ENCODE data around the gene ZNF705A. TPM values are rescaled to one million over a fixed set of nuclear protein-coding genes. Genes with fewer than 3 reads are reported as not detected.
A peak's percentile ranks its signal among the peaks of the same experiment; 100 is the strongest.
"Not testable (repeated sequence)": the region's sequence is repeated elsewhere in the genome, so short reads cannot be mapped to it uniquely, and the experiment has no call there.

Gene ZNF705A
- total and polyA plus RNA-seq, 2 experiments from 2014 or later, result not detected

DNA sequence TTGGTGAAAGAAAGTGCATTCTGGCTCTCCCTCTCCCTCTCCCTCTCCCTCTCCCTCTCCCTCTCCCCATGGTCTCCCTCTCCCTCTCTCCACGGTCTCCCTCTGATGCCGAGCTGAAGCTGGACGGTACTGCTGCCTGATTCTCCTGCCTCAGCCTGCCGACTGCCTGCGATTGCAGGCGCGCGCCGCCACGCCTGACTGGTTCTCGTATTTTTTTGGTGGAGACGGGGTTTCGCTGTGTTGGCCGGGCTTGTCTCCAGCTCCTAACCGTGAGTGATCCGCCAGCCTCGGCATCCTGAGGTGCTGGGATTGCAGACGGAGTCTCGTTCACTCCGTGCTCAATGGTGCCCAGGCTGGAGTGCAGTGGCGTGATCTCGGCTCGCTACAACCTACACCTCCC lies 26.5 kb downstream of the ZNF705A start:
- H3K4me2 ChIP-seq; H3K36me3 Mint-ChIP-seq (ENCODE audit: low read depth); H3K27me3 Mint-ChIP-seq (ENCODE audit: insufficient read depth, low read depth, poor library complexity); H3K79me2 ChIP-seq (replicated peaks; ENCODE audit: insufficient read depth); H3K4me1 ChIP-seq (ENCODE audit: insufficient read depth); H2AFZ ChIP-seq; H3K27ac ChIP-seq (ENCODE audit: low read depth); H3K9me2 ChIP-seq (ENCODE audit: insufficient read depth); H3K36me3 ChIP-seq (ENCODE audit: insufficient read depth); H3K4me1 Mint-ChIP-seq; DNase-seq (ENCODE audit: low spot score); H4K20me1 ChIP-seq (replicated peaks; ENCODE audit: insufficient read depth); H3K4me3 Mint-ChIP-seq; H3K4me3 ChIP-seq; H3F3A ChIP-seq (replicated peaks; ENCODE audit: low read depth); ATAC-seq; H3K27ac Mint-ChIP-seq; H3K27me3 ChIP-seq (ENCODE audit: insufficient read depth): not testable (repeated sequence)
- peaks cover 15% of the 10 kb centered on the region; the same call in 2 of the 3 replicates for H3K9me3 Mint-ChIP-seq

DNA sequence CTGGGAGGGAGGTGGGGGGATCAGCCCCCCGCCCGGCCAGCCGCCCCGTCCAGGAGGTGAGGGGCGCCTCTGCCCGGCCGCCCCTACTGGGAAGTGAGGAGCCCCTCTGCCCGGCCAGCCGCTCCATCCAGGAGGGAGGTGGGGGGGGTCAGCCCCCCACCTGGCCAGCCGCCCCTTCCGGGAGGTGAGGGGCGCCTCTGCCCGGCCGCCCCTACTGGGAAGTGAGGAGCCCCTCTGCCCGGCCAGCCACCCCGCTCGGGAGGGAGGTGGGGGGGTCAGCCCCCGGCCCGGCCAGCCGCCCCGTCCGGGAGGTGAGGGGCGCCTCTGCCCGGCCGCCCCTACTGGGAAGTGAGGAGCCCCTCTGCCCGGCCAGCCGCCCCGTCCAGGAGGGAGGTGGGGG lies 27.4 kb downstream of the ZNF705A start:
- H3K79me2 ChIP-seq (replicated peaks; ENCODE audit: insufficient read depth); H3K27me3 ChIP-seq (ENCODE audit: insufficient read depth); H3K27ac Mint-ChIP-seq; H3K4me1 ChIP-seq (ENCODE audit: insufficient read depth); H3K36me3 ChIP-seq (ENCODE audit: insufficient read depth); H2AFZ ChIP-seq; H3K4me3 Mint-ChIP-seq; H3K9me2 ChIP-seq (ENCODE audit: insufficient read depth); H3K27ac ChIP-seq (ENCODE audit: low read depth); H3K4me3 ChIP-seq; H4K20me1 ChIP-seq (replicated peaks; ENCODE audit: insufficient read depth); ATAC-seq; H3K27me3 Mint-ChIP-seq (ENCODE audit: insufficient read depth, low read depth, poor library complexity); DNase-seq (ENCODE audit: low spot score); H3K4me2 ChIP-seq; H3F3A ChIP-seq (replicated peaks; ENCODE audit: low read depth); H3K36me3 Mint-ChIP-seq (ENCODE audit: low read depth); H3K4me1 Mint-ChIP-seq: not testable (repeated sequence)
- peaks cover 15% of the 10 kb centered on the region; the same call in 2 of the 3 replicates for H3K9me3 Mint-ChIP-seq

DNA sequence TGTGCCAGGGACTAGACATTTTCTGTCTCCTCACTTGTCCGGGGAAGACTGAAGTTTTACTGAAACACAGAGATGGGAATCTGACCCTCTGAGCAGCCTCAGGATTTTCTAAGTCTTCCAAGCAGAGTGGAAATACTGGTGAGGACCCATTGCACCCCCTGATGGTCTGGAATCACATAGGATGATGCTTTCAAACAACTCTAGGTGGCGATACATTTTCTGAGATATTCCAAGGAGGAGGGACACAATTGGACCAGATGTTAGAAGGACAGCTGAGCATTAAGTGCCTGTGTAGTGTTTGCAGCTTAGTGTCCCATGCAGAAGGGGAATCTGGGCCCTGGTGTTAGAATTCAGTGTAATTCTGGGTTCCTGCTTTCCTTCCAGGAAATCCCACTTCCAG lies 31.3 kb downstream of the ZNF705A start:
- H4K20me1 ChIP-seq (replicated peaks; ENCODE audit: insufficient read depth); H3K4me3 Mint-ChIP-seq; H3K4me2 ChIP-seq; H3K4me1 Mint-ChIP-seq; H3K9me2 ChIP-seq (ENCODE audit: insufficient read depth); H3K4me3 ChIP-seq; H3K27me3 ChIP-seq (ENCODE audit: insufficient read depth); ATAC-seq; H3K27me3 Mint-ChIP-seq (ENCODE audit: insufficient read depth, low read depth, poor library complexity); H3F3A ChIP-seq (replicated peaks; ENCODE audit: low read depth); H3K27ac ChIP-seq (ENCODE audit: low read depth); H3K79me2 ChIP-seq (replicated peaks; ENCODE audit: insufficient read depth); H2AFZ ChIP-seq; H3K4me1 ChIP-seq (ENCODE audit: insufficient read depth); H3K9me3 Mint-ChIP-seq; H3K36me3 Mint-ChIP-seq (ENCODE audit: low read depth); H3K36me3 ChIP-seq (ENCODE audit: insufficient read depth); H3K27ac Mint-ChIP-seq: not testable (repeated sequence)
- peak; percentile 10 for DNase-seq (ENCODE audit: low spot score)
- TF ChIP-seq, protein P1, sequence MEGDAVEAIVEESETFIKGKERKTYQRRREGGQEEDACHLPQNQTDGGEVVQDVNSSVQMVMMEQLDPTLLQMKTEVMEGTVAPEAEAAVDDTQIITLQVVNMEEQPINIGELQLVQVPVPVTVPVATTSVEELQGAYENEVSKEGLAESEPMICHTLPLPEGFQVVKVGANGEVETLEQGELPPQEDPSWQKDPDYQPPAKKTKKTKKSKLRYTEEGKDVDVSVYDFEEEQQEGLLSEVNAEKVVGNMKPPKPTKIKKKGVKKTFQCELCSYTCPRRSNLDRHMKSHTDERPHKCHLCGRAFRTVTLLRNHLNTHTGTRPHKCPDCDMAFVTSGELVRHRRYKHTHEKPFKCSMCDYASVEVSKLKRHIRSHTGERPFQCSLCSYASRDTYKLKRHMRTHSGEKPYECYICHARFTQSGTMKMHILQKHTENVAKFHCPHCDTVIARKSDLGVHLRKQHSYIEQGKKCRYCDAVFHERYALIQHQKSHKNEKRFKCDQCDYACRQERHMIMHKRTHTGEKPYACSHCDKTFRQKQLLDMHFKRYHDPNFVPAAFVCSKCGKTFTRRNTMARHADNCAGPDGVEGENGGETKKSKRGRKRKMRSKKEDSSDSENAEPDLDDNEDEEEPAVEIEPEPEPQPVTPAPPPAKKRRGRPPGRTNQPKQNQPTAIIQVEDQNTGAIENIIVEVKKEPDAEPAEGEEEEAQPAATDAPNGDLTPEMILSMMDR (conservative IDR thresholded peaks at IDR 0.05; ENCODE audit: low read depth in 2 of 2), result peak; percentile 38; a peak in 3 of 4 replicates

DNA sequence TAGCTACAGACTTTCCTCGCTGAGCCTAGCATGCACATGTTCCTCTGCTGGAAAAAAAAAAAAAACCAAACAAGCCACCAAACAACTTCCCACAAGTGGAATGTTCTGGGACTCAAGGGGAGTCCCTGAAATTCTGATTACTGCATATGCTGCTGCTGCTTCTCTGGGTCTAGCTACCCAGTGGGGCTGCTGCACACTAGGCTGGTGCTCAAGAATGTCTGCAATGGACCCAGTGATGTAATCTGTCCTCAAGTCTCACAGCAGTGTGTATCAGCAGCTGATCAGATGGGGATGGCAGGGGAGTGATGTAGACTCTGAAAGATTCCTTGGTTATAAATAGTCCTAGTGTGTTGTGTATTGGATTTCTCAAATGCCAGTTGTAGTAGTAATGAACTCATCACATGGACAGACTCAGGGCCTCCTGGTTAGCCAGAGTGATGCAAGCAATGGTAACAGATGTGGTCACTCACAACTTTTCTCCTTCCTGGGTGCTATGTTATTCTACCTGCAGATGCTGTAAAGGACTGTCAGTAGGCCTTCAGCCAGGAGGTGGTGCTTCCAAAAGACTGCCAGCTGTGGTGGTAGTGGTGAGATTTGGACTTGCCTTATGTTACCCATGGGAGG lies 41.0 kb downstream of the ZNF705A start:
- not testable (repeated sequence) for H3K4me1 Mint-ChIP-seq; H3K36me3 ChIP-seq (ENCODE audit: insufficient read depth); H3K9me2 ChIP-seq (ENCODE audit: insufficient read depth); H3K27me3 Mint-ChIP-seq (ENCODE audit: insufficient read depth, low read depth, poor library complexity); H3K9me3 Mint-ChIP-seq; H4K20me1 ChIP-seq (replicated peaks; ENCODE audit: insufficient read depth); H3K27ac ChIP-seq (ENCODE audit: low read depth); H3K4me3 Mint-ChIP-seq; DNase-seq (ENCODE audit: low spot score); H3K27me3 ChIP-seq (ENCODE audit: insufficient read depth); ATAC-seq; H3F3A ChIP-seq (replicated peaks; ENCODE audit: low read depth); H2AFZ ChIP-seq; H3K79me2 ChIP-seq (replicated peaks; ENCODE audit: insufficient read depth); H3K4me1 ChIP-seq (ENCODE audit: insufficient read depth); H3K4me2 ChIP-seq; H3K36me3 Mint-ChIP-seq (ENCODE audit: low read depth); H3K27ac Mint-ChIP-seq; H3K4me3 ChIP-seq

DNA sequence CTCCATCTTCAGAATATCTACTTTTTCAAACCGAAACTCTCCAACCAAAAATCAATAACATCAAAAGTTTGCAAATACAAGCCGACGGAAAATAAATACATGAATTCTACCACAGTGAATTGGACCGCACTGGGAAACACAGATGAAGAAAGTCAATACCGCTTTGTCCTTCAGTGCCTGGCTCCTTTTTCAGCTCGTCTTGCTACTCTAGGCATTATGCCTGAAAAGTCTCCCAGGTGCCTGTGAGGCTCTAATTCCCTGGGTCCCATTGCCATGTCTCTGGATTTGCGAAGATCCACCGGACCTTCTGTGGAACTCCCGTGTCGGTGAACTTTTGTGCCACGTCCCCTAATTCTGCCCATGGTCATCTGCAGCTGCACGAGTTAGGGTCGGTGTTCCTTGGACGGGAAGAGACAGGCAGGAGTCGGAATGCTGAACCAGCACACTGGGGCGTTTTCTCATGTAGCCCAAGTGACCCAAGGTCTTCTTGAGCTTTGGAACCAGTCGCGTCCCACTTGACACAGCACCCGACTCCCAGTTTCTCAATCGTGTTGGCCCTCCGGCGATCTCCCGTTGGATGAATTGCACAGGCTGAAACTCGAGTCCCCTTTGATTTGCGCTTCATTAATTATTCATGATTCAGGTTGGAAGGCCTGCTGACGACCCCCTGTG lies 62.0 kb downstream of the ZNF705A start:
- H3K9me3 Mint-ChIP-seq; H3K36me3 Mint-ChIP-seq (ENCODE audit: low read depth): not testable (repeated sequence)
- DNase-seq (ENCODE audit: low spot score), result peak; percentile 45

DNA sequence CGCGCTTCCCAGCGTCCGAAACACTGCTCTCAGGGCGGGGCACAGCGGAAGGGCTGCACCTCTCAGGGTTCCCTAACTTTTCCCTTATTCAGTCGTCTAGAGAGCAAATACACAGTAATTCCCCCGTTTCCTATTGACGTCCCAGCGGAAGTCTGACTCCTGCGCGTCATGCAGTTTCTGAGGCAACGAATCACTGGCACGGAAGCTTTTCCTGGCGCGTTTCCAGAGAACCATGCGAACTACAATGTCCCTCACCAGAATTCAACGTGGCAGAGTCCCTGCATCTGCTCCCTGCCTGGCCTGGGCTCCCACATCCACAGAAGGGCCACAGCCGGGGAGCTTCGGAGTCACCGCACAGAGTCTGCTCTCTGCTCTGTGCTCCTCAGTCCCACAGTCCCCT lies 64.6 kb downstream of the ZNF705A start:
- H3K9me3 Mint-ChIP-seq; H3K27ac Mint-ChIP-seq; H3K27ac ChIP-seq (ENCODE audit: low read depth); H3K4me2 ChIP-seq; H3K4me3 Mint-ChIP-seq; H3K36me3 Mint-ChIP-seq (ENCODE audit: low read depth); ATAC-seq; H3K27me3 Mint-ChIP-seq (ENCODE audit: insufficient read depth, low read depth, poor library complexity); H4K20me1 ChIP-seq (replicated peaks; ENCODE audit: insufficient read depth); H3F3A ChIP-seq (replicated peaks; ENCODE audit: low read depth); H3K36me3 ChIP-seq (ENCODE audit: insufficient read depth); DNase-seq (ENCODE audit: low spot score); H3K79me2 ChIP-seq (replicated peaks; ENCODE audit: insufficient read depth); H3K9me2 ChIP-seq (ENCODE audit: insufficient read depth); H3K27me3 ChIP-seq (ENCODE audit: insufficient read depth); H3K4me1 ChIP-seq (ENCODE audit: insufficient read depth); H3K4me3 ChIP-seq; H2AFZ ChIP-seq: not testable (repeated sequence)
- H3K4me1 Mint-ChIP-seq, result peaks cover 11% of the 10 kb centered on the region

More for the DNA sequence above, 62.0 kb downstream of the ZNF705A start:
- H3K4me1 ChIP-seq (ENCODE audit: insufficient read depth); H3K27me3 ChIP-seq (ENCODE audit: insufficient read depth); ATAC-seq; H3K27ac ChIP-seq (ENCODE audit: low read depth); H4K20me1 ChIP-seq (replicated peaks; ENCODE audit: insufficient read depth); H3K9me2 ChIP-seq (ENCODE audit: insufficient read depth); H3K36me3 ChIP-seq (ENCODE audit: insufficient read depth); H3K79me2 ChIP-seq (replicated peaks; ENCODE audit: insufficient read depth); H3K27me3 Mint-ChIP-seq (ENCODE audit: insufficient read depth, low read depth, poor library complexity); H3K4me3 ChIP-seq; H3K27ac Mint-ChIP-seq; H3K4me2 ChIP-seq; H3K4me3 Mint-ChIP-seq; H3F3A ChIP-seq (replicated peaks; ENCODE audit: low read depth): not testable (repeated sequence)
- peak overlapping the region; percentile 43 for H2AFZ ChIP-seq
- peaks cover 11% of the 10 kb centered on the region for H3K4me1 Mint-ChIP-seq
